ENCODE data around the gene HCLS1.

Gene HCLS1

GRCh38 chr3:121645054-121645453, 15.6 kb downstream of the HCLS1 start:
- TF ChIP-seq TAF1 (IDR thresholded peaks at IDR 0.05; ENCODE audit: borderline replicate concordance, insufficient read depth, low read length) (no peak), FOXP2 (optimal IDR thresholded peaks at IDR 0.05; ENCODE audit: borderline replicate concordance, extremely low read depth, extremely low read length, insufficient read depth) (no peak), POLR2AphosphoS5 (IDR thresholded peaks at IDR 0.05; ENCODE audit: low read depth, low read length) (no peak), SIN3A (IDR thresholded peaks at IDR 0.05; ENCODE audit: borderline replicate concordance, insufficient read depth, low read length) (no peak)
- TF ChIP-seq, protein P1, sequence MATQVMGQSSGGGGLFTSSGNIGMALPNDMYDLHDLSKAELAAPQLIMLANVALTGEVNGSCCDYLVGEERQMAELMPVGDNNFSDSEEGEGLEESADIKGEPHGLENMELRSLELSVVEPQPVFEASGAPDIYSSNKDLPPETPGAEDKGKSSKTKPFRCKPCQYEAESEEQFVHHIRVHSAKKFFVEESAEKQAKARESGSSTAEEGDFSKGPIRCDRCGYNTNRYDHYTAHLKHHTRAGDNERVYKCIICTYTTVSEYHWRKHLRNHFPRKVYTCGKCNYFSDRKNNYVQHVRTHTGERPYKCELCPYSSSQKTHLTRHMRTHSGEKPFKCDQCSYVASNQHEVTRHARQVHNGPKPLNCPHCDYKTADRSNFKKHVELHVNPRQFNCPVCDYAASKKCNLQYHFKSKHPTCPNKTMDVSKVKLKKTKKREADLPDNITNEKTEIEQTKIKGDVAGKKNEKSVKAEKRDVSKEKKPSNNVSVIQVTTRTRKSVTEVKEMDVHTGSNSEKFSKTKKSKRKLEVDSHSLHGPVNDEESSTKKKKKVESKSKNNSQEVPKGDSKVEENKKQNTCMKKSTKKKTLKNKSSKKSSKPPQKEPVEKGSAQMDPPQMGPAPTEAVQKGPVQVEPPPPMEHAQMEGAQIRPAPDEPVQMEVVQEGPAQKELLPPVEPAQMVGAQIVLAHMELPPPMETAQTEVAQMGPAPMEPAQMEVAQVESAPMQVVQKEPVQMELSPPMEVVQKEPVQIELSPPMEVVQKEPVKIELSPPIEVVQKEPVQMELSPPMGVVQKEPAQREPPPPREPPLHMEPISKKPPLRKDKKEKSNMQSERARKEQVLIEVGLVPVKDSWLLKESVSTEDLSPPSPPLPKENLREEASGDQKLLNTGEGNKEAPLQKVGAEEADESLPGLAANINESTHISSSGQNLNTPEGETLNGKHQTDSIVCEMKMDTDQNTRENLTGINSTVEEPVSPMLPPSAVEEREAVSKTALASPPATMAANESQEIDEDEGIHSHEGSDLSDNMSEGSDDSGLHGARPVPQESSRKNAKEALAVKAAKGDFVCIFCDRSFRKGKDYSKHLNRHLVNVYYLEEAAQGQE (IDR thresholded peaks at IDR 0.05; ENCODE audit: insufficient read depth in 1 of 2, low read depth in 2 of 2, low read length in 2 of 2), result no peak

- TF ChIP-seq SIN3A (IDR thresholded peaks at IDR 0.05; ENCODE audit: borderline replicate concordance, insufficient read depth, low read length) (no peak), FOXP2 (optimal IDR thresholded peaks at IDR 0.05; ENCODE audit: borderline replicate concordance, extremely low read depth, extremely low read length, insufficient read depth) (no peak)
These were observed 17.9 kb downstream of the HCLS1 start for GRCh38 chr3:121642601-121643314.

DNA sequence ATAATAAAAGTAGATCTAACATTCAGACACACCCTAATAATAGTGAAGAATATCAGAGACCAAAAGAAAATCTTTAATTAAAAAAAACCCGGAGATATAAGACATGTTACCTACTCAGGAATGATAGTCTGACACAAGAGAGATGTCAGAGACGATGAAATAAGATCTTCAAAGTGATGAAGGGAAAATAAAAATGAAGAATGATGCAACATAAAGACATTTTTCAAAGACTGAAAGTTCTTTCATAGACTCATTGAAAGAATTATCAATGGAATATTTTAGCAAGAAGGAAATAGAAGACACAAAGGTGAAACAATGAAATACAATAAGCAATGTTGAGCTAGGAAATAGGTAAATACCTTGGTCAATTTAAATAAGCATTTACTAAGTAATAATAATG, 19.6 kb downstream of the HCLS1 start:
- no peak for TF ChIP-seq SIN3A (IDR thresholded peaks at IDR 0.05; ENCODE audit: borderline replicate concordance, insufficient read depth, low read length)
- TF ChIP-seq POLR2AphosphoS5 (IDR thresholded peaks at IDR 0.05; ENCODE audit: low read depth, low read length), result no peak
- TF ChIP-seq, protein P1 (IDR thresholded peaks at IDR 0.05; ENCODE audit: insufficient read depth in 1 of 2, low read depth in 2 of 2, low read length in 2 of 2), result no peak
- TF ChIP-seq FOXP2 (optimal IDR thresholded peaks at IDR 0.05; ENCODE audit: borderline replicate concordance, extremely low read depth, extremely low read length, insufficient read depth), result no peak
- no peak for TF ChIP-seq TAF1 (IDR thresholded peaks at IDR 0.05; ENCODE audit: borderline replicate concordance, insufficient read depth, low read length)

GRCh38 chr3:121637922-121638321, 22.8 kb downstream of the HCLS1 start:
- TF ChIP-seq, protein P1 (IDR thresholded peaks at IDR 0.05; ENCODE audit: insufficient read depth in 1 of 2, low read depth in 2 of 2, low read length in 2 of 2), result no peak
- no peak for TF ChIP-seq SIN3A (IDR thresholded peaks at IDR 0.05; ENCODE audit: borderline replicate concordance, insufficient read depth, low read length)
- no peak for TF ChIP-seq POLR2AphosphoS5 (IDR thresholded peaks at IDR 0.05; ENCODE audit: low read depth, low read length)
- TF ChIP-seq TAF1 (IDR thresholded peaks at IDR 0.05; ENCODE audit: borderline replicate concordance, insufficient read depth, low read length), result no peak
- TF ChIP-seq FOXP2 (optimal IDR thresholded peaks at IDR 0.05; ENCODE audit: borderline replicate concordance, extremely low read depth, extremely low read length, insufficient read depth), result no peak

DNA sequence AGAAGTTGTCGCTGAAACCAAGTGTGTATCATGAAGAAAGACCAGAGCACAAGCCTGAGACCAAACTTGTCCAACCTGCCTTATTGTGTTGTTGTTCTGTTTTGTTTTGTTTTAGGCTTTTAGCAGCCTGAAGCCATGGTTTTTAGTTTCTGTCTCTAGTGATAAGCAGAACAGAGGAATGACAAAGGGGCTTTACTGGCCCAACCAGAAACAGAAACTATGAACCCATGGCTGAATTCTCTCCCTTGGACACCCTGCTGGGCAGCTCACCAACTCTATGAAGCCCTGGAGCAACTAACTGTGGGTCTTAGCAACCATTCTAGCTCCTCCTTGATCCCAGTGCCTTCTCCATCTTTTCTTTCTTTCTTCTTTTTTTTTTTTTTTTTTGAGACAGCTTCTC, 30.3 kb downstream of the HCLS1 start:
- TF ChIP-seq, protein P1 (IDR thresholded peaks at IDR 0.05; ENCODE audit: insufficient read depth in 1 of 2, low read depth in 2 of 2, low read length in 2 of 2), result no peak
- TF ChIP-seq POLR2AphosphoS5 (IDR thresholded peaks at IDR 0.05; ENCODE audit: low read depth, low read length), result no peak
- no peak for TF ChIP-seq SIN3A (IDR thresholded peaks at IDR 0.05; ENCODE audit: borderline replicate concordance, insufficient read depth, low read length)
- no peak for TF ChIP-seq TAF1 (IDR thresholded peaks at IDR 0.05; ENCODE audit: borderline replicate concordance, insufficient read depth, low read length)
- no peak for TF ChIP-seq FOXP2 (optimal IDR thresholded peaks at IDR 0.05; ENCODE audit: borderline replicate concordance, extremely low read depth, extremely low read length, insufficient read depth)
